SK-N-MC (cell line): Measurements from ENCODE around the gene WNT7A.

Experiments used
- EZH2 ChIP-seq: fragments of 200-600 bp; sonication (generic); IDR thresholded peaks from one replicate; pipeline ENCODE4 v1.6.1; 2017; ENCODE audit warnings: antibody characterized with exemption
- POLR2AphosphoS5 ChIP-seq: IDR thresholded peaks from 2 replicates; pipeline ENCODE4 v1.6.1; 2012; ENCODE audit warnings: mild to moderate bottlenecking, low read depth, low read length, borderline replicate concordance

DNA sequence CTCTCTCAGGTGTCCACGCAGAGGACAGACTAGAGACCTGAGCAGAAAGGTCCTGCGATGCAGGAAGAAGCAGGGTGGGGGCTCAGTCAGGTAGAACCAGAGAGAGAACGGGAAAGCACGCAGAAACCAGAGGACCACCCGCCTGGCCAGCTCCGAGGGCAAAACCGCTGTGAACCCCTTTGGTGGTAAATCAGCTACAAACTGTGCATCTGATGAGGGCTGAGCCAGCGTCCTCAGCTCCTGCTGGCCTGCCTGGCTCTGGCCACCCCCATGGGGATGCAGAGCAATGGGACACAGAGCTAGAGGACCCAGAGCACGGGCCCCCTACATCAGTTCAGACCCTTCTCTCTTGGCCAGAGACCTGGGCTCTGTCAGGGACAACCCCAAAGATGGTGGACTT lies 44.6 kb downstream of the WNT7A start:
- TF ChIP-seq POLR2AphosphoS5 (no peak), EZH2 (no peak)
